Neural cell (in vitro differentiated cells): ENCODE results near the gene NAGA. TPM values are rescaled to one million over a fixed set of nuclear protein-coding genes. Genes with fewer than 3 reads are reported as not detected.

Experiments
- H2AFZ ChIP-seq: fragments of 200-600, 300-800 bp; sonication (generic), shearing (Covaris generic); 2 replicates; pipeline ENCODE4 v1.6.0; 2014; ENCODE audit warnings: low read depth, mild to moderate bottlenecking, antibody characterized with exemption, low read length, moderate library complexity
- H3F3A ChIP-seq: fragments of 200-600 bp; shearing (Covaris generic); 2 replicates; pipeline ENCODE4 v1.6.1; 2016; ENCODE audit warnings: mild to moderate bottlenecking, moderate library complexity, mixed read lengths, antibody characterized with exemption, low read length; ENCODE audit not compliant: insufficient read depth, poor library complexity, severe bottlenecking
- H3K27ac ChIP-seq: fragments of 200-600, 300-800 bp; sonication (generic), shearing (Covaris generic); 2 replicates; pipeline ENCODE4 v1.5.1; 2014; ENCODE audit warnings: mild to moderate bottlenecking, low read length, moderate library complexity
- H3K27me3 ChIP-seq: fragments of 300-800, 200-600 bp; sonication (generic), shearing (Covaris generic); 2 replicates; pipeline ENCODE4 v1.6.0; 2014; ENCODE audit warnings: mild to moderate bottlenecking, low read depth, low read length, moderate library complexity; ENCODE audit not compliant: insufficient read depth
- H3K36me3 ChIP-seq: fragments of 300-800, 200-600 bp; sonication (generic), shearing (Covaris generic); 2 replicates; pipeline ENCODE4 v1.5.1; 2014; ENCODE audit warnings: mild to moderate bottlenecking, antibody characterized with exemption, low read length, moderate library complexity; ENCODE audit not compliant: insufficient read depth
- H3K4me2 ChIP-seq: fragments of 300-800, 200-600 bp; sonication (generic), shearing (Covaris generic); 2 replicates; pipeline ENCODE4 v1.6.0; 2014; ENCODE audit warnings: mild to moderate bottlenecking, low read length
- H3K4me3 ChIP-seq: fragments of 300-800, 200-600 bp; sonication (generic), shearing (Covaris generic); 2 replicates; pipeline ENCODE4 v1.5.1; 2014; ENCODE audit warnings: mild to moderate bottlenecking, low read length, moderate library complexity
- H3K79me2 ChIP-seq: fragments of 200-600 bp; shearing (Covaris generic); replicated peaks from 2 replicates; pipeline ENCODE4 v1.6.0; 2014; ENCODE audit warnings: mild to moderate bottlenecking, low read length, moderate library complexity; ENCODE audit not compliant: insufficient read depth
- H3K9ac ChIP-seq: fragments of 300-800, 200-600 bp; sonication (generic), shearing (Covaris generic); 2 replicates; pipeline ENCODE4 v1.6.1; 2016; ENCODE audit warnings: mild to moderate bottlenecking, low read length, mixed read lengths
- H3K9me2 ChIP-seq: fragments of 200-600 bp; shearing (Covaris generic); 2 replicates; pipeline ENCODE4 v1.6.1; 2016; ENCODE audit warnings: mild to moderate bottlenecking, low read length, mixed read lengths; ENCODE audit not compliant: insufficient read depth
- H3K9me3 ChIP-seq: fragments of 200-600, 300-800 bp; sonication (generic), shearing (Covaris generic); 2 replicates; pipeline ENCODE4 v1.6.1; 2016; ENCODE audit warnings: mild to moderate bottlenecking, mixed run types, low read length, moderate library complexity, mixed read lengths
- H4K20me1 ChIP-seq: fragments of 200-600 bp; shearing (Covaris generic); 2 replicates; pipeline ENCODE4 v1.6.1; 2016; ENCODE audit warnings: mild to moderate bottlenecking, mixed run types; ENCODE audit not compliant: insufficient read depth
- EP300 ChIP-seq: fragments of 450-650 bp; conservative IDR thresholded peaks from 2 replicates; pipeline ENCODE4 v1.6.1; 2014; ENCODE audit warnings: antibody characterized with exemption, mild to moderate bottlenecking, moderate library complexity; ENCODE audit not compliant: poor library complexity, severe bottlenecking
- EZH2 ChIP-seq: fragments of 200-600, 300-800 bp; shearing (Covaris generic), sonication (generic); IDR thresholded peaks from 2 replicates; pipeline ENCODE4 v1.6.1; 2014; ENCODE audit warnings: antibody characterized with exemption, low read length, borderline replicate concordance, mild to moderate bottlenecking; ENCODE audit not compliant: insufficient read depth, poor library complexity, severe bottlenecking
- MXI1 ChIP-seq: fragments of 450-650 bp; conservative IDR thresholded peaks from 2 replicates; pipeline ENCODE4 v1.6.1; 2014; ENCODE audit warnings: antibody characterized with exemption, mild to moderate bottlenecking; ENCODE audit not compliant: poor library complexity, severe bottlenecking
- POLR2AphosphoS5 ChIP-seq: IDR thresholded peaks from 2 replicates; pipeline ENCODE4 v1.6.1; 2012
- RAD21 ChIP-seq: fragments of 450-650 bp; conservative IDR thresholded peaks from 2 replicates; pipeline ENCODE4 v1.6.1; 2014; ENCODE audit warnings: antibody characterized with exemption, mild to moderate bottlenecking, moderate library complexity
- SMC3 ChIP-seq: fragments of 450-650 bp; conservative IDR thresholded peaks from 2 replicates; pipeline ENCODE4 v1.6.1; 2014; ENCODE audit warnings: antibody characterized with exemption, mild to moderate bottlenecking, moderate library complexity; ENCODE audit not compliant: poor library complexity
- TAF1 ChIP-seq: IDR thresholded peaks from 2 replicates; pipeline ENCODE4 v1.6.1; 2012; ENCODE audit warnings: low read depth
- polyA plus RNA-seq: library from polyadenylated mRNA; depleted of rRNA; stranded (reverse); fragments of >200 nt; gene quantifications from 2 replicates; pipeline ENCODE4 v1.2.3, GENCODE V29; 2014
- TF ChIP-seq, protein P1 (sequence below): IDR thresholded peaks from 2 replicates; pipeline ENCODE4 v1.6.1; 2012; ENCODE audit warnings: borderline replicate concordance
- TF ChIP-seq, protein P2 (sequence below): fragments of 450-650 bp; IDR thresholded peaks from 2 replicates; pipeline ENCODE4 v1.5.1; 2014; ENCODE audit warnings: antibody characterized with exemption, mild to moderate bottlenecking, moderate library complexity; ENCODE audit not compliant: poor library complexity, severe bottlenecking

The NAGA gene
- polyA plus RNA-seq, 1 donor from 2014 or later, result 8.8 TPM

DNA sequence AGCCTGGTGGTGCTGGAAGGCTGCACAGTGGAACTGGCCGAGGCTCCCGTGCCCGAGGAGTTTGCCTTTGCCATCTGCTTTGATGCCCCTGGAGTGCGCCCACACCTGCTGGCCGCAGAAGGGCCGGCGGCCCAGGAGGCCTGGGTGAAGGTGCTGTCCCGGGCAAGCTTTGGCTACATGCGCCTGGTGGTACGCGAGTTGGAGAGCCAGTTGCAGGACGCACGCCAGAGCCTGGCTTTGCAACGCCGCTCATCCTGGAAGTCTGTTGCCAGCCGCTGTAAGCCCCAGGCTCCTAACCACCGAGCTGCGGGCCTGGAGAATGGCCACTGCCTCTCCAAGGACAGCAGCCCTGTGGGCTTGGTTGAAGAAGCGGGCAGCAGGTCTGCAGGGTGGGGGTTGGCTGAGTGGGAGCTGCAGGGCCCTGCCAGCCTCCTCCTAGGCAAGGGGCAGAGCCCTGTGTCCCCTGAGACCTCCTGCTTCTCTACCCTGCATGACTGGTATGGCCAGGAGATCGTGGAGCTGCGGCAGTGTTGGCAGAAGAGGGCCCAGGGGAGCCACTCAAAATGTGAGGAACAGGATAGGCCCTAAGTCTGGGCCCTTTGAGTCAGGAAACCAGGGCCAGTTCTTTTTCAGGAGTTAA lies 7.0 kb upstream of the NAGA start:
- TF ChIP-seq EP300, result no peak
- TF ChIP-seq, protein P1, sequence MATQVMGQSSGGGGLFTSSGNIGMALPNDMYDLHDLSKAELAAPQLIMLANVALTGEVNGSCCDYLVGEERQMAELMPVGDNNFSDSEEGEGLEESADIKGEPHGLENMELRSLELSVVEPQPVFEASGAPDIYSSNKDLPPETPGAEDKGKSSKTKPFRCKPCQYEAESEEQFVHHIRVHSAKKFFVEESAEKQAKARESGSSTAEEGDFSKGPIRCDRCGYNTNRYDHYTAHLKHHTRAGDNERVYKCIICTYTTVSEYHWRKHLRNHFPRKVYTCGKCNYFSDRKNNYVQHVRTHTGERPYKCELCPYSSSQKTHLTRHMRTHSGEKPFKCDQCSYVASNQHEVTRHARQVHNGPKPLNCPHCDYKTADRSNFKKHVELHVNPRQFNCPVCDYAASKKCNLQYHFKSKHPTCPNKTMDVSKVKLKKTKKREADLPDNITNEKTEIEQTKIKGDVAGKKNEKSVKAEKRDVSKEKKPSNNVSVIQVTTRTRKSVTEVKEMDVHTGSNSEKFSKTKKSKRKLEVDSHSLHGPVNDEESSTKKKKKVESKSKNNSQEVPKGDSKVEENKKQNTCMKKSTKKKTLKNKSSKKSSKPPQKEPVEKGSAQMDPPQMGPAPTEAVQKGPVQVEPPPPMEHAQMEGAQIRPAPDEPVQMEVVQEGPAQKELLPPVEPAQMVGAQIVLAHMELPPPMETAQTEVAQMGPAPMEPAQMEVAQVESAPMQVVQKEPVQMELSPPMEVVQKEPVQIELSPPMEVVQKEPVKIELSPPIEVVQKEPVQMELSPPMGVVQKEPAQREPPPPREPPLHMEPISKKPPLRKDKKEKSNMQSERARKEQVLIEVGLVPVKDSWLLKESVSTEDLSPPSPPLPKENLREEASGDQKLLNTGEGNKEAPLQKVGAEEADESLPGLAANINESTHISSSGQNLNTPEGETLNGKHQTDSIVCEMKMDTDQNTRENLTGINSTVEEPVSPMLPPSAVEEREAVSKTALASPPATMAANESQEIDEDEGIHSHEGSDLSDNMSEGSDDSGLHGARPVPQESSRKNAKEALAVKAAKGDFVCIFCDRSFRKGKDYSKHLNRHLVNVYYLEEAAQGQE, result no peak
- TF ChIP-seq RAD21, result no peak
- TF ChIP-seq MXI1, result no peak
- no peak for TF ChIP-seq EZH2
- TF ChIP-seq SMC3, result no peak
- no peak for TF ChIP-seq TAF1
- TF ChIP-seq, protein P2, sequence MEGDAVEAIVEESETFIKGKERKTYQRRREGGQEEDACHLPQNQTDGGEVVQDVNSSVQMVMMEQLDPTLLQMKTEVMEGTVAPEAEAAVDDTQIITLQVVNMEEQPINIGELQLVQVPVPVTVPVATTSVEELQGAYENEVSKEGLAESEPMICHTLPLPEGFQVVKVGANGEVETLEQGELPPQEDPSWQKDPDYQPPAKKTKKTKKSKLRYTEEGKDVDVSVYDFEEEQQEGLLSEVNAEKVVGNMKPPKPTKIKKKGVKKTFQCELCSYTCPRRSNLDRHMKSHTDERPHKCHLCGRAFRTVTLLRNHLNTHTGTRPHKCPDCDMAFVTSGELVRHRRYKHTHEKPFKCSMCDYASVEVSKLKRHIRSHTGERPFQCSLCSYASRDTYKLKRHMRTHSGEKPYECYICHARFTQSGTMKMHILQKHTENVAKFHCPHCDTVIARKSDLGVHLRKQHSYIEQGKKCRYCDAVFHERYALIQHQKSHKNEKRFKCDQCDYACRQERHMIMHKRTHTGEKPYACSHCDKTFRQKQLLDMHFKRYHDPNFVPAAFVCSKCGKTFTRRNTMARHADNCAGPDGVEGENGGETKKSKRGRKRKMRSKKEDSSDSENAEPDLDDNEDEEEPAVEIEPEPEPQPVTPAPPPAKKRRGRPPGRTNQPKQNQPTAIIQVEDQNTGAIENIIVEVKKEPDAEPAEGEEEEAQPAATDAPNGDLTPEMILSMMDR, result no peak
- no peak for TF ChIP-seq POLR2AphosphoS5
- H3K27me3 ChIP-seq, result no peaks in the 10 kb centered on the region
- H3K9ac ChIP-seq, result no peak overlapping the region
- H3K4me3 ChIP-seq, result no peak overlapping the region
- no peak overlapping the region for H2AFZ ChIP-seq
- H3K4me2 ChIP-seq, result no peak overlapping the region
- no peaks in the 10 kb centered on the region for H3K36me3 ChIP-seq
- H3K9me3 ChIP-seq, result no peaks in the 10 kb centered on the region
- H3K9me2 ChIP-seq, result no peaks in the 10 kb centered on the region
- H3K27ac ChIP-seq, result no peak overlapping the region
- peaks cover 22% of the 10 kb centered on the region for H3K79me2 ChIP-seq
- H4K20me1 ChIP-seq, result no peaks in the 10 kb centered on the region
- peaks cover 8% of the 10 kb centered on the region for H3F3A ChIP-seq

DNA sequence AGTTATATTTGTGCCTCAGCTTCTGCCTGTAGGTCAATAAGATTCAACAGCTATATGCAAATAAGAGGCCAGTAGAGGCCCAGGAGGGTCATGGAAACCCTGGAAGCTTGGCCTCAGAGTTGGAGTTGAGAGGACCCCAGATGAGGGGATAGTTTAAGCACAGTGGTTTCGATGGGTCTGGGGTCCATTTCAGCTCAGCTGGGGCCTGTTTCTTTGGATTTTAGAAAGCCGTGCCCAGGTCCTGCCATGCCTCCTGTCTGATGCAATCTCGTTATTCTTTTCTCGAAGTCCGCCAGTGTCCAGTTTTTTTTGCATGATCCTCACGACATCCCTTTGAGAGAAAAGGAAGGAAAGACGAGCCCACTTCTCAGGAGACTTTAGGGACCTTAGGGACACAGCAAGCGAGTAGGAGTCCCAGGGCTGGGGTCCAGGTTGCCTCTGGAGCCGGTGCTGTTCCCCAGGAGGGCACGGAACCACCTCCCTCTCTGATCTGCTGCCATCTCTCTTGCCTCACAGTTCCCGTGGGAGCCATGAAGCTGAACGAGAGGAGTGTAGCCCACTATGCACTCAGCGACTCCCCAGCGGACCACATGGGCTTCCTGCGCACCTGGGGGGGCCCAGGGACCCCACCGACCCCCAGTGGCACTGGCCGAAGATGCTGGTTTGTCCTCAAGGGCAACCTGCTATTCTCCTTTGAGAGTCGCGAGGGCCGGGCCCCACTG lies 6.3 kb upstream of the NAGA start:
- H3K36me3 ChIP-seq, result no peaks in the 10 kb centered on the region
- H3K9me2 ChIP-seq, result no peaks in the 10 kb centered on the region
- H3K4me3 ChIP-seq, result no peak overlapping the region
- H3K79me2 ChIP-seq, result peaks cover 16% of the 10 kb centered on the region
- no peak overlapping the region for H3K27ac ChIP-seq
- H3K9me3 ChIP-seq, result no peaks in the 10 kb centered on the region
- no peak overlapping the region for H2AFZ ChIP-seq
- no peaks in the 10 kb centered on the region for H3K27me3 ChIP-seq
- TF ChIP-seq SMC3 (no peak), EZH2 (no peak), TAF1 (no peak), RAD21 (no peak), EP300 (no peak), MXI1 (no peak)
- TF ChIP-seq, protein P1, result no peak
- H4K20me1 ChIP-seq, result no peaks in the 10 kb centered on the region
- H3F3A ChIP-seq, result peaks cover 8% of the 10 kb centered on the region
- H3K4me2 ChIP-seq, result no peak overlapping the region
- H3K9ac ChIP-seq, result no peak overlapping the region
